Gastrocnemius medialis (tissue), 4 donors: ENCODE measurements around the gene ADGRL2.

Source experiments
- POLR2A ChIP-seq, 2 donors: fragments of 450-650 bp; IDR thresholded peaks; one replicate each; pipeline ENCODE4 v1.6.1; 2017; ENCODE audit warnings: antibody characterized with exemption in 2 of 2, mild to moderate bottlenecking in 2 of 2, moderate library complexity in 2 of 2
- TF ChIP-seq, protein P1 (sequence below), 5 experiments: fragments of 450-650 bp in 3 of 5; fragments of 200-600 bp in 2 of 5; sonication (generic) in 2 of 5; IDR thresholded peaks in 4 of 5; conservative IDR thresholded peaks in 1 of 5; 1 replicate in 4 of 5; 2 replicates in 1 of 5; pipeline ENCODE4 v1.5.1; 2016 to 2019; ENCODE audit warnings: antibody characterized with exemption in 5 of 5, mild to moderate bottlenecking in 3 of 5, moderate library complexity in 3 of 5

GRCh38 chr1:81873946-81874345, 73.2 kb downstream of the ADGRL2 start:
- TF ChIP-seq POLR2A (IDR thresholded peaks at IDR 0.05): no peak
- TF ChIP-seq, protein P1, sequence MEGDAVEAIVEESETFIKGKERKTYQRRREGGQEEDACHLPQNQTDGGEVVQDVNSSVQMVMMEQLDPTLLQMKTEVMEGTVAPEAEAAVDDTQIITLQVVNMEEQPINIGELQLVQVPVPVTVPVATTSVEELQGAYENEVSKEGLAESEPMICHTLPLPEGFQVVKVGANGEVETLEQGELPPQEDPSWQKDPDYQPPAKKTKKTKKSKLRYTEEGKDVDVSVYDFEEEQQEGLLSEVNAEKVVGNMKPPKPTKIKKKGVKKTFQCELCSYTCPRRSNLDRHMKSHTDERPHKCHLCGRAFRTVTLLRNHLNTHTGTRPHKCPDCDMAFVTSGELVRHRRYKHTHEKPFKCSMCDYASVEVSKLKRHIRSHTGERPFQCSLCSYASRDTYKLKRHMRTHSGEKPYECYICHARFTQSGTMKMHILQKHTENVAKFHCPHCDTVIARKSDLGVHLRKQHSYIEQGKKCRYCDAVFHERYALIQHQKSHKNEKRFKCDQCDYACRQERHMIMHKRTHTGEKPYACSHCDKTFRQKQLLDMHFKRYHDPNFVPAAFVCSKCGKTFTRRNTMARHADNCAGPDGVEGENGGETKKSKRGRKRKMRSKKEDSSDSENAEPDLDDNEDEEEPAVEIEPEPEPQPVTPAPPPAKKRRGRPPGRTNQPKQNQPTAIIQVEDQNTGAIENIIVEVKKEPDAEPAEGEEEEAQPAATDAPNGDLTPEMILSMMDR (IDR thresholded peaks at IDR 0.05 in 4 of 5, conservative IDR thresholded peaks at IDR 0.05 in 1 of 5): no peak
